ENCODE results near the gene OR4K1. TPM values are rescaled to one million over a fixed set of nuclear protein-coding genes. Genes with fewer than 3 reads are reported as not detected.

The OR4K1 gene
- total RNA-seq = not detected

GRCh38 chr14:19930617-19931016, at the start of gene OR4K1:
Gene OR4K1 (plus strand): TSS chr14:19930917. CDS start chr14:19935667, 4,750 bp downstream.

DNA sequence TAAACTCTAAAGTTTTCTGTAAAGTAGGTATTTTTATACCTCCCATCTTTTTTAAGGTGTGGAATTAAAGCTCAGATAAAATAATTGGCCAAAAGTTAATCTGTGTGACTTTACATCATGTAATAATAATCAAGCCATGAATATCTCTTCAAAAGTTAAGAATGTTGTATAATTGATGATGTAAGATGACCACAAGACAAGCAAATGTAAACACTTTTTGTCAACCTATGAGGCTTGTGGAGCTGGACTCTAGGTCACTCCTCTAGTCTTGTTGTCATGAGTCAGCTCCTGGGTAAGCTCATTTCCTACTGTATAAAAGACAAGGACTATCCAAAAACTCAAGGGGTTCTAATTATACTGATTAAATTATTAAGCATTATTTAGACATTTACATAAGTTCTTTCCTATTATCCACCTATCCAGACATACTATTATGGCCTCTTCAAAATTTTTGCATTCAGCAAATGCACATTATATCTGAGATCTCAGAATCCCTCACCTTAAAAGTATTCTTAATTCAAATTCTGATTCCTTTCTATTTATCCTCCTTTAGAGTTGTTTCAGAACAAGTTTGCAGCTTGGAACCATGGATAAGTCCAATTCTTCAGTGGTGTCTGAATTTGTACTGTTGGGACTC, 10.6 kb upstream of the OR4K1 start, which contains the start of gene OR4K5:
TSS of gene OR4K5 (plus strand) at position 587 of the 637 bp plus-strand sequence. CDS start at position 587, 0 bp downstream.

DNA sequence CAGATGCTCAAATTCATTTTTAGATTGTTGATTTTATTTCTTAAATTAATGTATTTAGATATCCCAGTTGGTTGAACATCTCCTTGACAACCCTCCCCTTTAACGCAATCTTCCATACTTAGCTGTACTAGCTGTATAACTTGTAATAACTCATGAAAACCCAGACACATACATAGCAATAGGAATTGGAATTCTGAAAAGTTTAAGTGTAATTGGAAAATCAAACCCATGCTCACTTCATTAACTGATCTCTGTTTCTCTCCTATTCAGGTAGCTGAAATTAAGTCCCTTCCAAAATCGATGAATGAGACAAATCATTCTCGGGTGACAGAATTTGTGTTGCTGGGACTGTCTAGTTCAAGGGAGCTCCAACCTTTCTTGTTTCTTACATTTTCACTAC, 44.6 kb downstream of the OR4K1 start, which contains the start of gene OR4K15:
TSS of gene OR4K15 (plus strand) at position 301 of the 400 bp plus-strand sequence. CDS start at position 301, 0 bp downstream.

Other genes starting within 250 kb of the OR4K1 start
- gene OR11H2, start 217.0 kb upstream of the OR4K1 start, total RNA-seq = not detected
- not detected for gene OR4Q3, start 187.3 kb upstream of the OR4K1 start, total RNA-seq
- gene OR4M1, start 157.4 kb upstream of the OR4K1 start, total RNA-seq = not detected
- gene OR4N2, start 127.1 kb upstream of the OR4K1 start, total RNA-seq = not detected
- not detected for gene OR4K2, start 55.8 kb upstream of the OR4K1 start, total RNA-seq
- not detected for gene OR4K5, start 10.3 kb upstream of the OR4K1 start, total RNA-seq
- gene OR4K15, start 44.7 kb downstream of the OR4K1 start, total RNA-seq = not detected
- gene OR4Q2, start 71.2 kb downstream of the OR4K1 start, total RNA-seq = not detected
- not detected for gene OR4K14, start 88.4 kb downstream of the OR4K1 start, total RNA-seq
- gene OR4K13, start 105.1 kb downstream of the OR4K1 start, total RNA-seq = not detected
- gene OR4L1, start 129.1 kb downstream of the OR4K1 start, total RNA-seq = not detected
- not detected for gene OR4K17, start 179.8 kb downstream of the OR4K1 start, total RNA-seq
- gene OR4N5, start 207.9 kb downstream of the OR4K1 start, total RNA-seq = not detected

Data from metanephros (tissue), 1 donor.